Sigmoid colon (tissue), 4 donors: ENCODE results near the gene ADARB2.

ENCODE experiments used
- EP300 ChIP-seq, 4 donors: sonication (generic); formaldehyde crosslinking; IDR thresholded peaks; one replicate each; pipeline ENCODE4 v1.6.1; 2017; ENCODE audit warnings: antibody characterized with exemption in 4 of 4
- POLR2AphosphoS5 ChIP-seq, 4 donors: sonication (generic); formaldehyde crosslinking; IDR thresholded peaks; one replicate each; pipeline ENCODE4 v1.6.1; 2017; ENCODE audit warnings: antibody characterized with exemption in 4 of 4
- TF ChIP-seq, protein P1 (sequence below), 4 experiments: fragments of 450-650 bp in 3 of 4; fragments of 200-600 bp in 1 of 4; IDR thresholded peaks; one replicate each; pipeline ENCODE4 v1.5.1; 2016 to 2019; ENCODE audit warnings: antibody characterized with exemption in 4 of 4, mild to moderate bottlenecking in 3 of 4, moderate library complexity in 2 of 4

DNA sequence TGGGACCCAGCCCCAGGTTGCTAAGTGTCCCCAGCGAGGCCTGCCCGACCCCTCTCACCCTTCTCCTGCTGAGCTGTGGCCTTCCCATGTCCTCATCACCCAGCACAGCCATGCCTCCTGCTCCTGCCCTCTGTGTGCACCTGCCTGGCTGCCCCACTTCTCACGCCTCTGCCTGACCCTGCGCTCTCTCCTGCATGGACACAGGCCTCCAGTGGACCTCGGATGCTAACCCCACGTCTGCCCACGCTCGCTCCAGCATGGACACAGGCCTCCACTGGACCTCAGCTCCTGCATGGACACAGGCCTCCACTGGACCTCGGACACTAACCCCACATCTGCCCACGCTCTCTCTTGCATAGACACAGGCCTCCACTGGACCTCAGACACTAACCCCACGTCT, 111.6 kb downstream of the ADARB2 start:
- TF ChIP-seq, protein P1, sequence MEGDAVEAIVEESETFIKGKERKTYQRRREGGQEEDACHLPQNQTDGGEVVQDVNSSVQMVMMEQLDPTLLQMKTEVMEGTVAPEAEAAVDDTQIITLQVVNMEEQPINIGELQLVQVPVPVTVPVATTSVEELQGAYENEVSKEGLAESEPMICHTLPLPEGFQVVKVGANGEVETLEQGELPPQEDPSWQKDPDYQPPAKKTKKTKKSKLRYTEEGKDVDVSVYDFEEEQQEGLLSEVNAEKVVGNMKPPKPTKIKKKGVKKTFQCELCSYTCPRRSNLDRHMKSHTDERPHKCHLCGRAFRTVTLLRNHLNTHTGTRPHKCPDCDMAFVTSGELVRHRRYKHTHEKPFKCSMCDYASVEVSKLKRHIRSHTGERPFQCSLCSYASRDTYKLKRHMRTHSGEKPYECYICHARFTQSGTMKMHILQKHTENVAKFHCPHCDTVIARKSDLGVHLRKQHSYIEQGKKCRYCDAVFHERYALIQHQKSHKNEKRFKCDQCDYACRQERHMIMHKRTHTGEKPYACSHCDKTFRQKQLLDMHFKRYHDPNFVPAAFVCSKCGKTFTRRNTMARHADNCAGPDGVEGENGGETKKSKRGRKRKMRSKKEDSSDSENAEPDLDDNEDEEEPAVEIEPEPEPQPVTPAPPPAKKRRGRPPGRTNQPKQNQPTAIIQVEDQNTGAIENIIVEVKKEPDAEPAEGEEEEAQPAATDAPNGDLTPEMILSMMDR (IDR thresholded peaks at IDR 0.05) = no peak
- TF ChIP-seq EP300 (IDR thresholded peaks at IDR 0.05) = no peak
- no peak for TF ChIP-seq POLR2AphosphoS5 (IDR thresholded peaks at IDR 0.05)
